ENCODE results near the gene TTYH2.

- TF ChIP-seq CTCF (IDR thresholded peaks at IDR 0.05) (no peak), POLR2A (IDR thresholded peaks at IDR 0.05) (no peak)
Observed at GRCh38 chr17:74219576-74220133, 6.3 kb downstream of the TTYH2 start.
